ENCODE data around the gene GPATCH1. TPM values are rescaled to one million over a fixed set of nuclear protein-coding genes. Genes with fewer than 3 reads are reported as not detected.

The GPATCH1 gene
- total and polyA plus RNA-seq, 2 of the 4 experiments (the other 2 are of a cell fraction) = 5.1 to 7.5 TPM

GRCh38 chr19:33147538-33147937, 66.6 kb downstream of the GPATCH1 start:
- H2BK5ac ChIP-seq (ENCODE audit: low read depth, low read length, poor library complexity, severe bottlenecking) = no peak overlapping the region
- H3K9me3 ChIP-seq (ENCODE audit: control insufficient read depth, insufficient read depth, low read length) = no peaks in the 10 kb centered on the region
- ChIA-PET POLR2A (ENCODE audit: unreplicated experiment) (no interaction called here), CTCF (no interaction called here)
- H4K5ac ChIP-seq (ENCODE audit: low read depth, low read length) = no peak overlapping the region
- H3K4me2 ChIP-seq (ENCODE audit: low read depth, low read length) = no peak overlapping the region
- H3K79me1 ChIP-seq (ENCODE audit: low read depth in 1 of 2, low read length in 2 of 2) = no peaks in the 10 kb centered on the region
- 74% methylated on average over 6 of the region's 6 CpGs; no CpG with 5 or more reads in 1 of the 2 experiments for WGBS, 2 experiments (ENCODE audit: extremely low coverage in 2 of 2, insufficient read length in 1 of 2)
- in situ Hi-C loops (cut with MboI; ENCODE audit: low sequenced_read_pairs) = no loop called here
- dilution Hi-C loops (cut with HindIII; ENCODE audit: low sequenced_read_pairs, unreplicated experiment) = no loop called here
- no peak overlapping the region for H3K14ac ChIP-seq (replicated peaks; ENCODE audit: low read depth, low read length)
- H4K20me1 ChIP-seq (ENCODE audit: insufficient read depth, low read length) = no peaks in the 10 kb centered on the region
- ATAC-seq (ENCODE audit: low read depth) = no peak
- H3K4ac ChIP-seq (ENCODE audit: low read depth, low read length) = no peak overlapping the region
- no peaks in the 10 kb centered on the region; the same call in 1 of the 2 replicates for H3K4me1 ChIP-seq (ENCODE audit: control insufficient read depth, insufficient read depth, low read length)
- no peaks in the 10 kb centered on the region for H3K36me3 ChIP-seq (ENCODE audit: control insufficient read depth, insufficient read depth, low read length)
- H4K91ac ChIP-seq (ENCODE audit: insufficient read depth, low read depth, low read length) = no peak overlapping the region
- no peak overlapping the region for H2AK5ac ChIP-seq (ENCODE audit: low read depth, low read length)
- H2BK20ac ChIP-seq (ENCODE audit: low read depth, low read length) = no peak overlapping the region
- intact Hi-C loops (cut with micrococcal nuclease) = no loop called here
- no peak overlapping the region for H3K4me3 ChIP-seq (ENCODE audit: insufficient read depth, low read depth, low read length)
- no peak overlapping the region for H3K23ac ChIP-seq (ENCODE audit: low read depth, low read length)
- H2AFZ ChIP-seq (replicated peaks; ENCODE audit: low read length, poor library complexity) = no peak overlapping the region
- H2BK15ac ChIP-seq (ENCODE audit: low read depth, low read length) = no peak overlapping the region
- no peak overlapping the region for H4K8ac ChIP-seq (ENCODE audit: low read depth in 2 of 2, low read length in 2 of 2)
- no peaks in the 10 kb centered on the region for H3K9me1 ChIP-seq (ENCODE audit: insufficient read depth, low read length)
- H3K56ac ChIP-seq (ENCODE audit: extremely low read depth, insufficient read depth, low read length) = no peak overlapping the region
- H2AK9ac ChIP-seq (replicated peaks; ENCODE audit: low read depth, low read length, poor library complexity) = no peak overlapping the region
- no peak overlapping the region for H3K27ac ChIP-seq (ENCODE audit: insufficient read depth, low read length)
- H3K18ac ChIP-seq (ENCODE audit: low read depth, low read length) = no peak overlapping the region
- BruUV-seq (replicated peaks) = no TSS peak
- TF ChIP-seq USF2 (IDR thresholded peaks at IDR 0.05; ENCODE audit: low read depth, low read length) (no peak), RAD21 (IDR thresholded peaks at IDR 0.05; ENCODE audit: low read length) (no peak), MXI1 (IDR thresholded peaks at IDR 0.05; ENCODE audit: borderline replicate concordance, low read depth, low read length) (no peak), MAZ (IDR thresholded peaks at IDR 0.05; ENCODE audit: borderline replicate concordance, low read depth, low read length) (no peak), RCOR1 (IDR thresholded peaks at IDR 0.05; ENCODE audit: insufficient replicate concordance, low read length) (no peak), BHLHE40 (IDR thresholded peaks at IDR 0.05; ENCODE audit: low read depth, low read length) (no peak), CHD1 (IDR thresholded peaks at IDR 0.05; ENCODE audit: low read depth, low read length) (no peak), FOS (IDR thresholded peaks at IDR 0.05; ENCODE audit: low read depth, low read length) (no peak), MAFK (IDR thresholded peaks at IDR 0.05; ENCODE audit: low read depth, low read length) (no peak), NFE2L2 (IDR thresholded peaks at IDR 0.05; ENCODE audit: low read depth, low read length) (no peak), CTCF (conservative IDR thresholded peaks at IDR 0.05; ENCODE audit: low read depth, low read length) (no peak), RFX5 (IDR thresholded peaks at IDR 0.05; ENCODE audit: low read depth, low read length) (no peak), POLR2A (IDR thresholded peaks at IDR 0.05; ENCODE audit: low read depth, low read length) (no peak), SMC3 (IDR thresholded peaks at IDR 0.05; ENCODE audit: low read depth, low read length) (no peak), CEBPB (IDR thresholded peaks at IDR 0.05; ENCODE audit: low read depth, low read length) (no peak), ELK1 (IDR thresholded peaks at IDR 0.05; ENCODE audit: borderline replicate concordance, low read depth, low read length) (no peak)
- no peak overlapping the region for H2BK120ac ChIP-seq (ENCODE audit: low read depth, low read length)
- DNase-seq = no peak
- no peaks in the 10 kb centered on the region for H3K27me3 ChIP-seq (ENCODE audit: control insufficient read depth, insufficient read depth, low read length)
- H3K9ac ChIP-seq (ENCODE audit: low read depth, low read length) = no peak overlapping the region

Data from IMR-90 (cell line).